ENCODE measurements around the gene HMG20A. TPM values are rescaled to one million over a fixed set of nuclear protein-coding genes. Genes with fewer than 3 reads are reported as not detected.

Gene HMG20A
- total and polyA plus RNA-seq, 3 experiments from 2014 or later: 28.5 to 46.6 (median 34.0) TPM

- Histone ChIP-seq H3K27me3 (ENCODE audit: insufficient read depth, low read length, poor library complexity, severe bottlenecking) (no peaks in the 10 kb centered on the region), H3K4me1 (ENCODE audit: insufficient read depth, low read length) (no peaks in the 10 kb centered on the region), H3K9me3 (ENCODE audit: low read length) (peaks cover 4% of the 10 kb centered on the region), H3K4me3 (ENCODE audit: low read length) (no peak overlapping the region), H3K36me3 (ENCODE audit: insufficient read depth, low read length) (no peaks in the 10 kb centered on the region), H3K27ac (ENCODE audit: low read depth, low read length) (no peak overlapping the region)
- Mint-ChIP-seq H3K4me1 (peaks cover 0 to 4% (median 0%) of the 10 kb centered on the region in 3 donors), H3K9me3 (peaks cover 0 to 6% (median 0%) of the 10 kb centered on the region in 5 donors), H3K36me3 (peaks cover 1 to 6% (median 6%) of the 10 kb centered on the region in 3 donors), H3K27me3 (peaks cover 0 to 1% of the 10 kb centered on the region in 2 donors), H3K4me3 (no peak overlapping the region), H3K27ac (peak overlapping the region in 1 of 8 donors; percentile 52)
- no peak for DNase-seq
- CTCF ChIA-PET: interaction anchor here (1.7 kb wide), 1 partner anchor 10 kb away, joined by 4 read pairs; no protein-coding TSS in a partner anchor
- POLR2A ChIA-PET: no interaction called here
Observed at GRCh38 chr15:77507143-77507897, 86.6 kb downstream of the HMG20A start.

- peaks cover 0 to 1% of the 10 kb centered on the region in 2 donors for H3K27me3 Mint-ChIP-seq
- no peaks in the 10 kb centered on the region for H3K27me3 ChIP-seq (ENCODE audit: insufficient read depth, low read length, poor library complexity, severe bottlenecking)
- peaks cover 0 to 4% (median 0%) of the 10 kb centered on the region in 3 donors for H3K4me1 Mint-ChIP-seq
- H3K4me1 ChIP-seq (ENCODE audit: insufficient read depth, low read length): no peaks in the 10 kb centered on the region
- no peak for DNase-seq
- no peak overlapping the region for H3K4me3 Mint-ChIP-seq
- peaks cover 4% of the 10 kb centered on the region for H3K9me3 ChIP-seq (ENCODE audit: low read length)
- no peak overlapping the region for H3K27ac Mint-ChIP-seq
- ChIA-PET POLR2A (no interaction called here), CTCF (interaction anchor here (1.7 kb wide), 1 partner anchor 11 kb away, joined by 4 read pairs; no protein-coding TSS in a partner anchor)
- H3K9me3 Mint-ChIP-seq: peaks cover 0 to 6% (median 0%) of the 10 kb centered on the region in 5 donors
- no peaks in the 10 kb centered on the region for H3K36me3 ChIP-seq (ENCODE audit: insufficient read depth, low read length)
- no peak overlapping the region for H3K4me3 ChIP-seq (ENCODE audit: low read length)
- H3K36me3 Mint-ChIP-seq: peaks cover 1 to 8% (median 6%) of the 10 kb centered on the region in 3 donors
- no peak overlapping the region for H3K27ac ChIP-seq (ENCODE audit: low read depth, low read length)
Observed at GRCh38 chr15:77507911-77508310, 87.2 kb downstream of the HMG20A start.

GRCh38 chr15:77508541-77509243 is 88.0 kb downstream of the HMG20A start:
- ChIA-PET POLR2A (no interaction called here), CTCF (interaction anchor here (0.8 to 1.7 kb wide), 2 partner anchors 12 kb away, joined by 3 to 4 read pairs; no protein-coding TSS in a partner anchor)
- H3K27ac Mint-ChIP-seq: peak overlapping the region in 1 of 8 donors; percentile 47

GRCh38 chr15:77510066-77511057 is 89.7 kb downstream of the HMG20A start:
- no peak for DNase-seq
- ChIA-PET POLR2A (no interaction called here), CTCF (no interaction called here)
- H3K9me3 Mint-ChIP-seq: peaks cover 0 to 6% (median 0%) of the 10 kb centered on the region in 5 donors
- H3K4me1 ChIP-seq (ENCODE audit: insufficient read depth, low read length): no peaks in the 10 kb centered on the region
- H3K36me3 ChIP-seq (ENCODE audit: insufficient read depth, low read length): no peaks in the 10 kb centered on the region
- H3K4me3 Mint-ChIP-seq: no peak overlapping the region
- no peak overlapping the region for H3K27ac Mint-ChIP-seq
- H3K4me3 ChIP-seq (ENCODE audit: low read length): no peak overlapping the region
- no peak overlapping the region for H3K27ac ChIP-seq (ENCODE audit: low read depth, low read length)
- H3K36me3 Mint-ChIP-seq: peaks cover 0 to 13% (median 3%) of the 10 kb centered on the region in 3 donors
- H3K27me3 Mint-ChIP-seq: peaks cover 0 to 1% of the 10 kb centered on the region in 2 donors
- no peaks in the 10 kb centered on the region for H3K27me3 ChIP-seq (ENCODE audit: insufficient read depth, low read length, poor library complexity, severe bottlenecking)
- H3K9me3 ChIP-seq (ENCODE audit: low read length): peaks cover 4% of the 10 kb centered on the region
- peaks cover 0 to 4% (median 0%) of the 10 kb centered on the region in 3 donors for H3K4me1 Mint-ChIP-seq

More at GRCh38 chr15:77508541-77509243, 88.0 kb downstream of the HMG20A start:
- no peaks in the 10 kb centered on the region for H3K4me1 ChIP-seq (ENCODE audit: insufficient read depth, low read length)
- H3K36me3 Mint-ChIP-seq: peaks cover 1 to 13% (median 6%) of the 10 kb centered on the region in 3 donors
- H3K36me3 ChIP-seq (ENCODE audit: insufficient read depth, low read length): no peaks in the 10 kb centered on the region
- no peak for DNase-seq
- peaks cover 0 to 4% (median 0%) of the 10 kb centered on the region in 3 donors for H3K4me1 Mint-ChIP-seq
- peaks cover 0 to 1% of the 10 kb centered on the region in 2 donors for H3K27me3 Mint-ChIP-seq
- H3K9me3 ChIP-seq (ENCODE audit: low read length): peaks cover 4% of the 10 kb centered on the region
- no peak overlapping the region for H3K27ac ChIP-seq (ENCODE audit: low read depth, low read length)
- H3K27me3 ChIP-seq (ENCODE audit: insufficient read depth, low read length, poor library complexity, severe bottlenecking): no peaks in the 10 kb centered on the region
- H3K4me3 ChIP-seq (ENCODE audit: low read length): no peak overlapping the region
- H3K4me3 Mint-ChIP-seq: no peak overlapping the region
- peaks cover 0 to 6% (median 0%) of the 10 kb centered on the region in 5 donors for H3K9me3 Mint-ChIP-seq

GRCh38 chr15:77511869-77512268 is 91.2 kb downstream of the HMG20A start:
- no peak overlapping the region for H3K4me3 ChIP-seq (ENCODE audit: low read length)
- Mint-ChIP-seq H3K27ac (no peak overlapping the region), H3K4me3 (no peak overlapping the region), H3K4me1 (peaks cover 0 to 4% (median 0%) of the 10 kb centered on the region in 3 donors), H3K36me3 (peaks cover 0 to 13% (median 3%) of the 10 kb centered on the region in 3 donors), H3K27me3 (peaks cover 0 to 1% of the 10 kb centered on the region in 2 donors), H3K9me3 (peaks cover 0 to 6% (median 0%) of the 10 kb centered on the region in 5 donors)
- no peaks in the 10 kb centered on the region for H3K27me3 ChIP-seq (ENCODE audit: insufficient read depth, low read length, poor library complexity, severe bottlenecking)
- DNase-seq: no peak
- no peaks in the 10 kb centered on the region for H3K4me1 ChIP-seq (ENCODE audit: insufficient read depth, low read length)
- peaks cover 4% of the 10 kb centered on the region for H3K9me3 ChIP-seq (ENCODE audit: low read length)
- H3K27ac ChIP-seq (ENCODE audit: low read depth, low read length): no peak overlapping the region
- H3K36me3 ChIP-seq (ENCODE audit: insufficient read depth, low read length): no peaks in the 10 kb centered on the region
- ChIA-PET CTCF (no interaction called here), POLR2A (no interaction called here)

GRCh38 chr15:77513226-77513625 is 92.5 kb downstream of the HMG20A start:
- Mint-ChIP-seq H3K27ac (no peak overlapping the region), H3K27me3 (no peaks in the 10 kb centered on the region), H3K4me1 (peaks cover 0 to 4% (median 0%) of the 10 kb centered on the region in 3 donors), H3K9me3 (peaks cover 0 to 6% (median 0%) of the 10 kb centered on the region in 5 donors), H3K36me3 (peaks cover 0 to 13% (median 0%) of the 10 kb centered on the region in 3 donors), H3K4me3 (no peak overlapping the region)
- CTCF ChIA-PET: no interaction called here
- POLR2A ChIA-PET: no interaction called here
- no peaks in the 10 kb centered on the region for H3K36me3 ChIP-seq (ENCODE audit: insufficient read depth, low read length)
- H3K27ac ChIP-seq (ENCODE audit: low read depth, low read length): no peak overlapping the region
- H3K9me3 ChIP-seq (ENCODE audit: low read length): peaks cover 4% of the 10 kb centered on the region
- no peak for DNase-seq
- no peak overlapping the region for H3K4me3 ChIP-seq (ENCODE audit: low read length)
- no peaks in the 10 kb centered on the region for H3K27me3 ChIP-seq (ENCODE audit: insufficient read depth, low read length, poor library complexity, severe bottlenecking)
- no peaks in the 10 kb centered on the region for H3K4me1 ChIP-seq (ENCODE audit: insufficient read depth, low read length)

- H3K36me3 ChIP-seq (ENCODE audit: insufficient read depth, low read length): no peaks in the 10 kb centered on the region
- H3K27ac ChIP-seq (ENCODE audit: low read depth, low read length): no peak overlapping the region
- no peak overlapping the region for H3K4me3 Mint-ChIP-seq
- DNase-seq: no peak
- H3K4me1 Mint-ChIP-seq: no peaks in the 10 kb centered on the region
- no peak overlapping the region for H3K27ac Mint-ChIP-seq
- POLR2A ChIA-PET: no interaction called here
- H3K9me3 Mint-ChIP-seq: peaks cover 0 to 6% (median 0%) of the 10 kb centered on the region in 5 donors
- CTCF ChIA-PET: no interaction called here
- H3K36me3 Mint-ChIP-seq: peaks cover 0 to 13% (median 0%) of the 10 kb centered on the region in 3 donors
- H3K4me1 ChIP-seq (ENCODE audit: insufficient read depth, low read length): no peaks in the 10 kb centered on the region
- H3K9me3 ChIP-seq (ENCODE audit: low read length): peaks cover 4% of the 10 kb centered on the region
- H3K4me3 ChIP-seq (ENCODE audit: low read length): no peak overlapping the region
- no peaks in the 10 kb centered on the region for H3K27me3 ChIP-seq (ENCODE audit: insufficient read depth, low read length, poor library complexity, severe bottlenecking)
- peaks cover 0 to 3% of the 10 kb centered on the region in 2 donors for H3K27me3 Mint-ChIP-seq
Observed at GRCh38 chr15:77514641-77515402, 94.1 kb downstream of the HMG20A start.
